IMR-90 (cell line): Measurements from ENCODE around the gene DCLK1. TPM values are rescaled to one million over a fixed set of nuclear protein-coding genes. Genes with fewer than 3 reads are reported as not detected.

Experiments
- ATAC-seq: fragments of 200-7000 bp; cut with Tn5 transposase; 2 replicates; pipeline ENCODE4 v1.9.1; 2020; ENCODE audit warnings: low read depth, mild to moderate bottlenecking, moderate library complexity
- BruUV-seq: library from RNA; stranded (reverse); fragments of 400-500 nt; replicated peaks from 2 replicates; lab custom pipeline; 2021; lab: Mats Ljungman, UMichigan
- CTCF ChIA-PET: fragments of 300-600 bp; formaldehyde crosslinking; extraction: SDS; loops from one replicate; lab custom pipeline; 2021; ENCODE audit warnings: antibody characterized with exemption; lab: Yijun Ruan, JAX
- POLR2A ChIA-PET: fragments of 300-600 bp; sonication (Branson Sonifier 250); formaldehyde crosslinking; loops from one replicate; lab custom pipeline; 2022; ENCODE audit warnings: antibody characterized with exemption; ENCODE audit not compliant: unreplicated experiment; lab: Charles Lee
- DNase-seq: peaks from one replicate; pipeline ENCODE4 v3.0.0; 2013
- H2AFZ ChIP-seq: replicated peaks from 2 replicates; pipeline ENCODE3; 2013; ENCODE audit warnings: low read length, mild to moderate bottlenecking; ENCODE audit not compliant: poor library complexity
- H2AK5ac ChIP-seq: 2 replicates; pipeline ENCODE4 v1.6.1; 2013; ENCODE audit warnings: low read depth, low read length, inconsistent platforms
- H2AK9ac ChIP-seq: replicated peaks from 2 replicates; pipeline ENCODE3; 2013; ENCODE audit warnings: mild to moderate bottlenecking, low read depth, low read length, moderate library complexity; ENCODE audit not compliant: poor library complexity
- H2BK120ac ChIP-seq: 2 replicates; pipeline ENCODE4 v1.6.1; 2013; ENCODE audit warnings: low read depth, low read length, inconsistent platforms
- H2BK15ac ChIP-seq: 3 replicates; pipeline ENCODE4 v1.6.1; 2013; ENCODE audit warnings: low read depth, low read length, inconsistent platforms
- H2BK20ac ChIP-seq: 2 replicates; pipeline ENCODE4 v1.6.1; 2013; ENCODE audit warnings: low read depth, mild to moderate bottlenecking, inconsistent platforms, low read length, moderate library complexity
- H2BK5ac ChIP-seq: 2 replicates; pipeline ENCODE4 v1.6.1; 2013; ENCODE audit warnings: mild to moderate bottlenecking, low read depth, low read length, inconsistent platforms; ENCODE audit not compliant: poor library complexity, severe bottlenecking
- H3K14ac ChIP-seq: replicated peaks from 2 replicates; pipeline ENCODE4 v1.6.1; 2013; ENCODE audit warnings: low read depth, low read length, inconsistent platforms
- H3K18ac ChIP-seq: 2 replicates; pipeline ENCODE4 v1.6.1; 2013; ENCODE audit warnings: low read depth, low read length, control low read depth
- H3K23ac ChIP-seq: 2 replicates; pipeline ENCODE4 v1.6.1; 2013; ENCODE audit warnings: low read depth, low read length, inconsistent platforms
- H3K27ac ChIP-seq: 2 replicates; pipeline ENCODE4 v1.5.1; 2013; ENCODE audit warnings: mild to moderate bottlenecking, control low read depth, low read length; ENCODE audit not compliant: insufficient read depth
- H3K27me3 ChIP-seq: 2 replicates; pipeline ENCODE4 v1.6.1; 2013; ENCODE audit warnings: low read length; ENCODE audit not compliant: control insufficient read depth, insufficient read depth
- H3K36me3 ChIP-seq: 2 replicates; pipeline ENCODE4 v1.6.1; 2013; ENCODE audit warnings: low read length, mixed read lengths; ENCODE audit not compliant: control insufficient read depth, insufficient read depth
- H3K4ac ChIP-seq: 2 replicates; pipeline ENCODE4 v1.6.1; 2013; ENCODE audit warnings: low read depth, low read length, inconsistent platforms
- H3K4me1 ChIP-seq: 2 replicates; pipeline ENCODE4 v1.6.1; 2013; ENCODE audit warnings: low read length, mixed read lengths; ENCODE audit not compliant: control insufficient read depth, insufficient read depth
- H3K4me2 ChIP-seq: 2 replicates; pipeline ENCODE4 v1.6.1; 2013; ENCODE audit warnings: low read depth, mild to moderate bottlenecking, control low read depth, low read length, moderate library complexity
- H3K4me3 ChIP-seq: 2 replicates; pipeline ENCODE4 v1.5.1; 2013; ENCODE audit warnings: low read depth, mild to moderate bottlenecking, control low read depth, low read length, moderate library complexity; ENCODE audit not compliant: insufficient read depth
- H3K56ac ChIP-seq: 2 replicates; pipeline ENCODE4 v1.6.1; 2013; ENCODE audit warnings: low read length, inconsistent platforms; ENCODE audit not compliant: insufficient read depth; ENCODE audit errors: extremely low read depth
- H3K79me1 ChIP-seq, 2 experiments: 2 replicates each; pipeline ENCODE4 v1.6.1; 2013; ENCODE audit warnings: low read length in 2 of 2, inconsistent platforms in 1 of 2, low read depth in 1 of 2
- H3K9ac ChIP-seq: 2 replicates; pipeline ENCODE4 v1.6.1; 2013; ENCODE audit warnings: low read depth, low read length, control low read depth
- H3K9me1 ChIP-seq: 2 replicates; pipeline ENCODE4 v1.6.1; 2013; ENCODE audit warnings: low read length, inconsistent platforms; ENCODE audit not compliant: insufficient read depth
- H3K9me3 ChIP-seq: 2 replicates; pipeline ENCODE4 v1.6.1; 2013; ENCODE audit warnings: low read length; ENCODE audit not compliant: control insufficient read depth, insufficient read depth
- H4K20me1 ChIP-seq: 2 replicates; pipeline ENCODE4 v1.6.1; 2013; ENCODE audit warnings: low read length, inconsistent platforms; ENCODE audit not compliant: insufficient read depth
- H4K5ac ChIP-seq: 2 replicates; pipeline ENCODE4 v1.6.1; 2013; ENCODE audit warnings: mild to moderate bottlenecking, low read depth, low read length, control low read depth
- H4K8ac ChIP-seq, 2 experiments: 2 replicates each; pipeline ENCODE4 v1.6.1; 2013; ENCODE audit warnings: low read depth in 2 of 2, low read length in 2 of 2, control low read depth in 1 of 2, inconsistent platforms in 1 of 2
- H4K91ac ChIP-seq: 2 replicates; pipeline ENCODE4 v1.6.1; 2013; ENCODE audit warnings: low read depth, low read length, inconsistent platforms; ENCODE audit not compliant: insufficient read depth
- BHLHE40 ChIP-seq: fragments of 150-350 bp; IDR thresholded peaks from 2 replicates; pipeline ENCODE4 v1.6.1; 2016; ENCODE audit warnings: mild to moderate bottlenecking, low read depth, low read length
- CHD1 ChIP-seq: IDR thresholded peaks from 2 replicates; pipeline ENCODE4 v1.6.1; 2012; ENCODE audit warnings: low read depth, low read length, improper control_type of control experiment
- ELK1 ChIP-seq: fragments of 150-350 bp; IDR thresholded peaks from 2 replicates; pipeline ENCODE4 v1.6.1; 2016; ENCODE audit warnings: low read depth, mild to moderate bottlenecking, low read length, moderate library complexity, borderline replicate concordance
- FOS ChIP-seq: fragments of 150-350 bp; IDR thresholded peaks from 2 replicates; pipeline ENCODE4 v1.6.1; 2016; ENCODE audit warnings: low read depth, low read length
- MXI1 ChIP-seq: IDR thresholded peaks from 2 replicates; pipeline ENCODE4 v1.6.1; 2012; ENCODE audit warnings: low read depth, mild to moderate bottlenecking, low read length, moderate library complexity, borderline replicate concordance
- NFE2L2 ChIP-seq: fragments of 150-350 bp; IDR thresholded peaks from 2 replicates; pipeline ENCODE4 v1.6.1; 2016; ENCODE audit warnings: low read depth, mild to moderate bottlenecking, low read length
- POLR2A ChIP-seq: IDR thresholded peaks from 2 replicates; pipeline ENCODE4 v1.6.1; 2012; ENCODE audit warnings: mild to moderate bottlenecking, low read depth, low read length
- RAD21 ChIP-seq: IDR thresholded peaks from 2 replicates; pipeline ENCODE4 v1.6.1; 2012; ENCODE audit warnings: low read length, improper control_type of control experiment
- RCOR1 ChIP-seq: IDR thresholded peaks from 2 replicates; pipeline ENCODE4 v1.6.1; 2012; ENCODE audit warnings: mild to moderate bottlenecking, low read length, improper control_type of control experiment; ENCODE audit not compliant: insufficient replicate concordance
- USF2 ChIP-seq: fragments of 150-350 bp; IDR thresholded peaks from 2 replicates; pipeline ENCODE4 v1.6.1; 2017; ENCODE audit warnings: mild to moderate bottlenecking, antibody characterized with exemption, low read length, low read depth
- WGBS, 2 experiments: methylation state at CpG; one replicate each; pipeline versions ENCODE4 v1.1.5 to v1.1.7; 2013; ENCODE audit warnings: missing lambda C conversion rate in 2 of 2; ENCODE audit not compliant: insufficient read length in 1 of 2; ENCODE audit errors: extremely low coverage in 2 of 2; 5-methylcytosine and 5-hydroxymethylcytosine counted together
- dilution Hi-C: fragments of 300-500 bp; cut with HindIII; formaldehyde crosslinking; loops from one replicate; pipeline ENCODE4 v1.14.3; 2018; ENCODE audit warnings: low sequenced_read_pairs; ENCODE audit not compliant: unreplicated experiment
- in situ Hi-C: fragments of 300-500 bp; cut with MboI; formaldehyde crosslinking; loops from 3 replicates; pipeline ENCODE4 v1.14.3; 2019; ENCODE audit warnings: low sequenced_read_pairs, inconsistent platforms, mixed read lengths
- intact Hi-C: fragments of 100-400 bp; cut with micrococcal nuclease; formaldehyde crosslinking; loops from 2 replicates; pipeline ENCODE4 v1.10.0; 2022
- polyA plus RNA-seq, 3 experiments: library from polyadenylated mRNA; depleted of rRNA; stranded (reverse); fragments of >200 nt; gene quantifications; 2 replicates each; pipeline ENCODE4 v1.2.3, GENCODE V29; 2012; ENCODE audit warnings: low replicate concordance in 1 of 3
- total RNA-seq: library from RNA; depleted of rRNA; stranded (reverse); fragments of >200 nt; gene quantifications from 2 replicates; pipeline ENCODE4 v1.2.3, GENCODE V29; 2012

Gene DCLK1
- total and polyA plus RNA-seq, 2 of the 4 experiments (the other 2 are of a cell fraction), result under 0.01 to 0.02 TPM

- H4K91ac ChIP-seq, result no peak overlapping the region
- H2AFZ ChIP-seq, result no peak overlapping the region
- no peaks in the 10 kb centered on the region for H3K79me1 ChIP-seq
- POLR2A ChIA-PET, result no interaction called here
- TF ChIP-seq RAD21, result no peak
- no peak for TF ChIP-seq USF2
- TF ChIP-seq POLR2A, result no peak
- TF ChIP-seq ELK1, result no peak
- TF ChIP-seq FOS, result no peak
- TF ChIP-seq RCOR1, result no peak
- no peak for TF ChIP-seq MXI1
- TF ChIP-seq CHD1, result no peak
- no peak for TF ChIP-seq NFE2L2
- no peak for TF ChIP-seq BHLHE40
- H2AK5ac ChIP-seq, result no peak overlapping the region
- in situ Hi-C loops (no loop called here), dilution Hi-C loops (no loop called here), intact Hi-C loops (no loop called here)
- no peak overlapping the region for H2BK5ac ChIP-seq
- H2BK120ac ChIP-seq, result no peak overlapping the region
- no peak overlapping the region for H3K4me3 ChIP-seq
- no peak overlapping the region for H4K8ac ChIP-seq
- H3K23ac ChIP-seq, result no peak overlapping the region
- no peak overlapping the region for H3K18ac ChIP-seq
- CTCF ChIA-PET, result no interaction called here
- H3K14ac ChIP-seq, result no peak overlapping the region
- 75% methylated on average over 6 of the region's 7 CpGs; no CpG with 5 or more reads in 1 of the 2 experiments for WGBS, 2 experiments
- H3K4me1 ChIP-seq, result peaks cover 4% of the 10 kb centered on the region
- ATAC-seq (no peak), DNase-seq (no peak)
- H3K9ac ChIP-seq, result no peak overlapping the region
- no peak overlapping the region for H3K4ac ChIP-seq
- H2BK20ac ChIP-seq, result no peak overlapping the region
- no peak overlapping the region for H2BK15ac ChIP-seq
- H4K5ac ChIP-seq, result no peak overlapping the region
- BruUV-seq, result no TSS peak
- H3K27ac ChIP-seq, result no peak overlapping the region
- peaks cover 2% of the 10 kb centered on the region; the same call in 1 of the 2 replicates for H3K27me3 ChIP-seq
- H3K4me2 ChIP-seq, result no peak overlapping the region
- no peak overlapping the region for H2AK9ac ChIP-seq
- no peaks in the 10 kb centered on the region for H4K20me1 ChIP-seq
- H3K9me1 ChIP-seq, result no peaks in the 10 kb centered on the region
- no peaks in the 10 kb centered on the region for H3K36me3 ChIP-seq
- no peaks in the 10 kb centered on the region for H3K9me3 ChIP-seq
- H3K56ac ChIP-seq, result no peak overlapping the region
Observed at GRCh38 chr13:35912841-35913240, 218.3 kb downstream of the DCLK1 start.
